ENCODE data around the gene SPEM3.

SPEM3 gene

DNA sequence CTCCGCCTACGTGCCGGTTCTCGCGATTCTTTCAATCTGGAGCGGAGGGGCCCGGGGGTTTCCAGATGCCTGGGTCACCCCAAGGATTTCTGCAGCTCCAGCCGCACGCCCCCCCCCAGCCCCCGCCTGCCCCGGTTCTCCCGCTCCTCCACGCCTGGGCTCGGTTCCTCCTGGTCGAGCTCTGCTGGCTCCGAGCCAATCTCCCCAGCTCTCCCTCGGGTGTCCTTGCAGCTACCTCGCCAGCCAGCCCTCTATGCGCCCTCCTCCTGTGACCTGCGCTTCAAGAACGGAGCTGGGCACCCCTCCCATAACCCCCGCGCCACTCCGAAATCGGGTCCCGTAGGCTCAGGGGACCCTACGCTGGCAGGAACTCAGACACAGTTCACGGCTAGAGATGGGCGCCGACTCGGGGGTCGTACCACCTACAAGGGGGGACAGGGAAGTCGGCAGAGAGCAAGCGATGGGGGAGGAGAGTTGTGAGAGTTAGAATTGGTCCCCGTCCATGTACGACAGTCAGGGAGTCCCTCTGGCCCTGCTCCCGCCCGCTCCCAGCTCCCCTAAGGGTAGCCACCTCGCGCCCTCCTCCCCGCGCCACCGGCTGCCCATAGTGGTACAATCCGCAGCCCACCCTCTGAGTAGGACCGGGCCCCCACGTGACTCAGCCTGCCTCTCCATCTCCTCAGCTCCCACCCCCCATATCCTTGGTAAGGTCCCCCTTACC is 11.6 kb downstream of the SPEM3 start:
- under 1% methylated on average over 41 of the region's 46 CpGs for WGBS
- no peaks in the 10 kb centered on the region for H3K36me3 ChIP-seq (ENCODE audit: control insufficient read depth in 1 of 2, insufficient read depth in 2 of 2, low read depth in 1 of 2, low read length in 2 of 2)
- H2BK120ac ChIP-seq (ENCODE audit: low read depth, low read length): peak overlapping the region; percentile 4
- no peak overlapping the region for H4K91ac ChIP-seq (ENCODE audit: low read length)
- no peaks in the 10 kb centered on the region for H3K9me3 ChIP-seq (ENCODE audit: control insufficient read depth, low read length)
- peak overlapping the region; percentile 48 for H3K9ac ChIP-seq (ENCODE audit: low read length)
- peak overlapping the region; percentile 91 for H3K4me2 ChIP-seq (ENCODE audit: low read length, poor library complexity, severe bottlenecking)
- peaks cover 54% of the 10 kb centered on the region for H3K4me1 ChIP-seq (ENCODE audit: control insufficient read depth, insufficient read depth, low read depth, low read length)
- H2BK12ac ChIP-seq (ENCODE audit: low read length in 2 of 2): peak overlapping the region in 1 of 2 experiments; percentile 45
- DNase-seq: peak; percentile 32
- H4K8ac ChIP-seq (ENCODE audit: low read length): peak overlapping the region; percentile 59
- peak overlapping the region; percentile 57 to 75 for H3K4me3 ChIP-seq (ENCODE audit: insufficient read depth in 1 of 2, low read depth in 1 of 2, low read length in 2 of 2)
- H3K27ac ChIP-seq (ENCODE audit: low read length, poor library complexity, severe bottlenecking): no peak overlapping the region
- no peak overlapping the region for H2AK5ac ChIP-seq (ENCODE audit: low read length, severe bottlenecking)
- peaks cover 10% of the 10 kb centered on the region for H3K79me1 ChIP-seq (replicated peaks; ENCODE audit: low read length, poor library complexity, severe bottlenecking)
- peak overlapping the region in 1 of 2 experiments; percentile 41 for H3K4ac ChIP-seq (ENCODE audit: low read depth in 1 of 2, low read length in 2 of 2)
- peak overlapping the region in 1 of 2 experiments; percentile 71 for H3K18ac ChIP-seq (ENCODE audit: low read depth in 1 of 2, low read length in 2 of 2)
- H2AFZ ChIP-seq (ENCODE audit: low read depth, low read length): peak overlapping the region; percentile 36
- peaks cover 34 to 53% of the 10 kb centered on the region in 2 experiments for H3K27me3 ChIP-seq (ENCODE audit: control insufficient read depth in 1 of 2, insufficient read depth in 1 of 2, low read length in 2 of 2)
- H3K23ac ChIP-seq (ENCODE audit: low read length in 2 of 2): no peak overlapping the region
- peak overlapping the region in 1 of 2 experiments; percentile 75 for H3K14ac ChIP-seq (ENCODE audit: low read length in 2 of 2)
- no peak overlapping the region for H2BK5ac ChIP-seq (ENCODE audit: low read depth, low read length, poor library complexity, severe bottlenecking)
- H2BK15ac ChIP-seq (ENCODE audit: low read depth, poor library complexity, severe bottlenecking): peak overlapping the region; percentile 68

GRCh38 chr17:7440834-7441195 is 12.2 kb downstream of the SPEM3 start:
- H3K18ac ChIP-seq (ENCODE audit: low read depth in 1 of 2, low read length in 2 of 2): peak overlapping the region in 1 of 2 experiments; percentile 61
- peak overlapping the region; percentile 48 for H3K9ac ChIP-seq (ENCODE audit: low read length)
- no peak overlapping the region for H2AK5ac ChIP-seq (ENCODE audit: low read length, severe bottlenecking)
- H3K27me3 ChIP-seq (ENCODE audit: control insufficient read depth in 1 of 2, insufficient read depth in 1 of 2, low read length in 2 of 2): peaks cover 39 to 58% of the 10 kb centered on the region in 2 experiments
- H2BK15ac ChIP-seq (ENCODE audit: low read depth, poor library complexity, severe bottlenecking): no peak overlapping the region
- H3K79me1 ChIP-seq (replicated peaks; ENCODE audit: low read length, poor library complexity, severe bottlenecking): peaks cover 10% of the 10 kb centered on the region
- H3K14ac ChIP-seq (ENCODE audit: low read length in 2 of 2): peak overlapping the region in 1 of 2 experiments; percentile 11
- H3K23ac ChIP-seq (ENCODE audit: low read length in 2 of 2): no peak overlapping the region
- H4K91ac ChIP-seq (ENCODE audit: low read length): no peak overlapping the region
- no peak overlapping the region for H4K8ac ChIP-seq (ENCODE audit: low read length)
- H3K4ac ChIP-seq (ENCODE audit: low read depth in 1 of 2, low read length in 2 of 2): no peak overlapping the region
- H3K4me3 ChIP-seq (ENCODE audit: insufficient read depth in 1 of 2, low read depth in 1 of 2, low read length in 2 of 2): peak overlapping the region; percentile 28 to 75
- H3K9me3 ChIP-seq (ENCODE audit: control insufficient read depth, low read length): no peaks in the 10 kb centered on the region
- no peak overlapping the region for H2BK12ac ChIP-seq (ENCODE audit: low read length in 2 of 2)
- H3K4me2 ChIP-seq (ENCODE audit: low read length, poor library complexity, severe bottlenecking): peak overlapping the region; percentile 91
- peaks cover 58% of the 10 kb centered on the region for H3K4me1 ChIP-seq (ENCODE audit: control insufficient read depth, insufficient read depth, low read depth, low read length)
- no peaks in the 10 kb centered on the region for H3K36me3 ChIP-seq (ENCODE audit: control insufficient read depth in 1 of 2, insufficient read depth in 2 of 2, low read depth in 1 of 2, low read length in 2 of 2)
- 6% methylated on average over 10 of the region's 12 CpGs for WGBS
- peak; percentile 41 for DNase-seq
- no peak overlapping the region for H2BK5ac ChIP-seq (ENCODE audit: low read depth, low read length, poor library complexity, severe bottlenecking)
- H3K27ac ChIP-seq (ENCODE audit: low read length, poor library complexity, severe bottlenecking): no peak overlapping the region
- H2AFZ ChIP-seq (ENCODE audit: low read depth, low read length): no peak overlapping the region
- no peak overlapping the region for H2BK120ac ChIP-seq (ENCODE audit: low read depth, low read length)

DNA sequence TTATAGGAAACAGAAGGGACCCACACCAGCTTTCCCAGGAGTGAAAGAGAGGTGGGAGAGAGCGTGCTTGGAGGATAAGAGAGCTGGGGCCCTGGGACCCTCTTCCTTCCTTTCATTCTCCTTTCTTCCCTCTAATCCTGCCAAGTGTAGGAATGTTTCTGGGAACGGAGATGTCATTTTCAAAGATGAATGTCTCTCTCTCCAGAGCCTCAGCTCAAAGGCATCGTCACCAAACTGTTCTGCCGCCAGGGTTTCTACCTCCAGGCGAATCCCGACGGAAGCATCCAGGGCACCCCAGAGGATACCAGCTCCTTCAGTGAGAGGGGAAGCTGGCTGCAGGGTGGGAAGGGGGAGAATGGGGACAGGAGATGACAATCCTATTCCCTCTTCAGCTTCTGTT is 12.6 kb downstream of the SPEM3 start:
- WGBS: 30% methylated on average over 2 of the region's 7 CpGs

DNA sequence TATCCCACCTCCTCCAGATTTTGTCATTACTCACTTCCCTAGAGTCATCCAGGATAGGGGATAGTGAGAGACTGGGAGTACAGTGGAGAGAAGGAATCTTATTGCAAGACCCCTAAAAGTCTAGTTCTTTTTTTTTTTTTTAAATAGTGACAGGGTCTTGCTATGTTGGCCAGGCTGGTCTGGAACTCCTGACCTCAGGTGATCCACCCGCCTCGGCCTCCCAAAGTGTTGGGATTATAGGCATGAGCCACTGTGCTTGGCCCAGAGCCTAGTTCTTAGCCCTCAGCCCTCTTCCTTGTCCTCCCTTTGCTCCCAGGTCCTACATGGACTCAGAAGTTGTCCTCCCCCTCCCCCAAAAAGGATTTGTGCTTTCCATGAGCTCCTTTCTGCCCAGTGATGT is 13.5 kb downstream of the SPEM3 start:
- H3K27me3 ChIP-seq (ENCODE audit: control insufficient read depth in 1 of 2, insufficient read depth in 1 of 2, low read length in 2 of 2): peaks cover 53 to 67% of the 10 kb centered on the region in 2 experiments
- H3K79me1 ChIP-seq (replicated peaks; ENCODE audit: low read length, poor library complexity, severe bottlenecking): peaks cover 5% of the 10 kb centered on the region
- no peak overlapping the region for H4K91ac ChIP-seq (ENCODE audit: low read length)
- no peak overlapping the region for H2BK5ac ChIP-seq (ENCODE audit: low read depth, low read length, poor library complexity, severe bottlenecking)
- H3K9ac ChIP-seq (ENCODE audit: low read length): no peak overlapping the region
- no peak overlapping the region for H3K14ac ChIP-seq (ENCODE audit: low read length in 2 of 2)
- H3K4me1 ChIP-seq (ENCODE audit: control insufficient read depth, insufficient read depth, low read depth, low read length): peaks cover 47% of the 10 kb centered on the region
- no peaks in the 10 kb centered on the region for H3K9me3 ChIP-seq (ENCODE audit: control insufficient read depth, low read length)
- H2BK12ac ChIP-seq (ENCODE audit: low read length in 2 of 2): no peak overlapping the region
- no peak overlapping the region for H2AK5ac ChIP-seq (ENCODE audit: low read length, severe bottlenecking)
- H2AFZ ChIP-seq (ENCODE audit: low read depth, low read length): no peak overlapping the region
- no peaks in the 10 kb centered on the region for H3K36me3 ChIP-seq (ENCODE audit: control insufficient read depth in 1 of 2, insufficient read depth in 2 of 2, low read depth in 1 of 2, low read length in 2 of 2)
- H3K4me2 ChIP-seq (ENCODE audit: low read length, poor library complexity, severe bottlenecking): no peak overlapping the region
- H2BK120ac ChIP-seq (ENCODE audit: low read depth, low read length): no peak overlapping the region
- H3K27ac ChIP-seq (ENCODE audit: low read length, poor library complexity, severe bottlenecking): no peak overlapping the region
- no peak overlapping the region for H4K8ac ChIP-seq (ENCODE audit: low read length)
- no peak overlapping the region for H2BK15ac ChIP-seq (ENCODE audit: low read depth, poor library complexity, severe bottlenecking)
- H3K18ac ChIP-seq (ENCODE audit: low read depth in 1 of 2, low read length in 2 of 2): no peak overlapping the region
- H3K23ac ChIP-seq (ENCODE audit: low read length in 2 of 2): no peak overlapping the region
- WGBS: 93% methylated on average over 2 of the region's 2 CpGs
- H3K4ac ChIP-seq (ENCODE audit: low read depth in 1 of 2, low read length in 2 of 2): no peak overlapping the region
- no peak for DNase-seq
- no peak overlapping the region for H3K4me3 ChIP-seq (ENCODE audit: insufficient read depth in 1 of 2, low read depth in 1 of 2, low read length in 2 of 2)

More for the DNA sequence above, 12.6 kb downstream of the SPEM3 start:
- Histone ChIP-seq H3K18ac (ENCODE audit: low read depth in 1 of 2, low read length in 2 of 2) (no peak overlapping the region), H3K4me1 (ENCODE audit: control insufficient read depth, insufficient read depth, low read depth, low read length) (peaks cover 53% of the 10 kb centered on the region), H2BK12ac (ENCODE audit: low read length in 2 of 2) (no peak overlapping the region), H3K4ac (ENCODE audit: low read depth in 1 of 2, low read length in 2 of 2) (no peak overlapping the region), H3K9ac (ENCODE audit: low read length) (no peak overlapping the region), H3K79me1 (replicated peaks; ENCODE audit: low read length, poor library complexity, severe bottlenecking) (peaks cover 9% of the 10 kb centered on the region), H3K27ac (ENCODE audit: low read length, poor library complexity, severe bottlenecking) (no peak overlapping the region), H2BK5ac (ENCODE audit: low read depth, low read length, poor library complexity, severe bottlenecking) (no peak overlapping the region), H4K91ac (ENCODE audit: low read length) (no peak overlapping the region), H2AFZ (ENCODE audit: low read depth, low read length) (no peak overlapping the region), H3K9me3 (ENCODE audit: control insufficient read depth, low read length) (no peaks in the 10 kb centered on the region), H3K27me3 (ENCODE audit: control insufficient read depth in 1 of 2, insufficient read depth in 1 of 2, low read length in 2 of 2) (peaks cover 44 to 60% of the 10 kb centered on the region in 2 experiments), H3K36me3 (ENCODE audit: control insufficient read depth in 1 of 2, insufficient read depth in 2 of 2, low read depth in 1 of 2, low read length in 2 of 2) (no peaks in the 10 kb centered on the region), H3K23ac (ENCODE audit: low read length in 2 of 2) (no peak overlapping the region), H3K4me2 (ENCODE audit: low read length, poor library complexity, severe bottlenecking) (no peak overlapping the region), H2BK15ac (ENCODE audit: low read depth, poor library complexity, severe bottlenecking) (no peak overlapping the region), H2BK120ac (ENCODE audit: low read depth, low read length) (no peak overlapping the region), H3K4me3 (ENCODE audit: insufficient read depth in 1 of 2, low read depth in 1 of 2, low read length in 2 of 2) (no peak overlapping the region), H2AK5ac (ENCODE audit: low read length, severe bottlenecking) (peak overlapping the region; percentile 73), H3K14ac (ENCODE audit: low read length in 2 of 2) (no peak overlapping the region), H4K8ac (ENCODE audit: low read length) (no peak overlapping the region)
- no peak for DNase-seq

Data from mesenchymal stem cell (in vitro differentiated cells and primary cell).